ENCODE results near the gene SLC12A3. TPM values are rescaled to one million over a fixed set of nuclear protein-coding genes. Genes with fewer than 3 reads are reported as not detected.

SLC12A3 gene
- total RNA-seq, 4 donors from 2014 or later = 0.14 TPM; not detected in 3

- TF ChIP-seq POLR2A (IDR thresholded peaks at IDR 0.05) (no peak), CTCF (IDR thresholded peaks at IDR 0.05) (no peak)
- Histone ChIP-seq H3K36me3 (no peaks in the 10 kb centered on the region), H3K9me3 (no peaks in the 10 kb centered on the region), H3K4me3 (no peak overlapping the region), H3K27ac (no peak overlapping the region), H3K4me1 (no peaks in the 10 kb centered on the region), H3K27me3 (no peaks in the 10 kb centered on the region)
- intact Hi-C loops (cut with DNase I; ENCODE audit: low total_unique reads) = no loop called here
- no peak for DNase-seq
Measured at GRCh38 chr16:56876048-56876447, 11.0 kb downstream of the SLC12A3 start.

DNA sequence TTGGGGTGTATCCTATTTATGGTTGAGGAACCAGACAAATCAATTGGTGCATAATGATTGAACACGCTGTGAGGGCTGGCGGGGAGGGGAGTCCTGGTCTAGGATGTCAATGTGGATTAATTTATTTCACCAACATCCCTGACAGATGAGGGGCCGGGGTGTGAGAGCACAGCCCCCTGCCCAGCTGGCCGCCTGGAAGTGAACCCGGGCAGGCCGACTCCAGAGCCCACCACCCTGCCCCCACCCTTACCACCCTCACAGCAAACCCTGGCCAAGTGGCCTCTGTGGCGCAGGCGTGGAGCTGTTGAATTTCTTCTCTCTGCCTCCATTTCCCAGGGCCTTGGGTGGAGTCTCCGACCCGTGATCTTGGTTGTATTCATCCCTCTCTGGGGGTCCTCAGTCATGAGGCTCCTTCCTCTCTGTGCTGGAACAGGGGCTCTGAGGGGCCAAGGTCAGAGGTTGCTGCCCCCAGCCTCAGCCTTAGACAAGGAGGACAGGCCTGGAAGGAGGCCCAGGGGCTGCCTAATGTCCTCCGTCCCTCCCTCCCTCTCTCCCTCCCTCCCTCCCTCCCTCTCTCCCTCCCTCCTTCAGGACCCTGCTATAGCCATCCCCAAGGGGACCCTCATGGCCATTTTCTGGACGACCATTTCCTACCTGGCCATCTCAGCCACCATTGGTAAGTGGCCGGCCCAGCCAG, 12.6 kb downstream of the SLC12A3 start:
- no peak for DNase-seq
- Histone ChIP-seq H3K27me3 (no peaks in the 10 kb centered on the region), H3K9me3 (no peaks in the 10 kb centered on the region), H3K36me3 (no peaks in the 10 kb centered on the region), H3K27ac (no peak overlapping the region), H3K4me1 (no peaks in the 10 kb centered on the region), H3K4me3 (no peak overlapping the region)
- intact Hi-C loops (cut with DNase I; ENCODE audit: low total_unique reads) = no loop called here
- TF ChIP-seq CTCF (IDR thresholded peaks at IDR 0.05) = no peak
- no peak for TF ChIP-seq POLR2A (IDR thresholded peaks at IDR 0.05)

DNA sequence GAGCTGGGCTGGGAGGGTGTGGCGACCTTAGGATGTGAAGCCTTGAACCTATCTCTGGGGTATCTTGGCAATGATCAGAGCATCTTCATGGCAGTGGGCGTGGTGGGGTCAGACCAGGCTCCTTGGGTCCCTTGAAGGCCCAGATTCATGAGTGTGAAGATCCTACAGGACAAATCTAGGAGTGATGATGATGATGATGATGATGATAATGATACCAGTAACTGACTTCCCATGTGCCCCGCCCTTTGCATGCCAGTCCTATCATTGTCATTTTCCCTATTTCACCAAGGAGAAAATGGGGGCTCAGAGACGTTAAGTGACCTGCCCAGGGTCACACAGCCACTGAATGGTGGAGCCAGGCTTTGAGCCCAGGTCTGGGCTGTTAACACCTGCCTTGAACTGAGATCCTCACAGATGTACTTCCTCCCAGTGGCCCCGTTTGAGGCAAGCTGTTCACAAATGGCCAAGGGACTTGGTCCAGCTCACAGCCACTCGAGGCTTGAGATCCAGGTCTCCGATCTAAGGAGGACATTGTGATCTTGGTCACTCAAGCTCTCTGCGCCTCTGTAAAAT, 13.4 kb downstream of the SLC12A3 start:
- Histone ChIP-seq H3K4me1 (no peaks in the 10 kb centered on the region), H3K4me3 (no peak overlapping the region), H3K9me3 (no peaks in the 10 kb centered on the region), H3K27ac (no peak overlapping the region), H3K36me3 (no peaks in the 10 kb centered on the region), H3K27me3 (no peaks in the 10 kb centered on the region)
- intact Hi-C loops (cut with DNase I; ENCODE audit: low total_unique reads) = no loop called here
- TF ChIP-seq POLR2A (IDR thresholded peaks at IDR 0.05) = no peak
- no peak for TF ChIP-seq CTCF (IDR thresholded peaks at IDR 0.05)
- no peak for DNase-seq

DNA sequence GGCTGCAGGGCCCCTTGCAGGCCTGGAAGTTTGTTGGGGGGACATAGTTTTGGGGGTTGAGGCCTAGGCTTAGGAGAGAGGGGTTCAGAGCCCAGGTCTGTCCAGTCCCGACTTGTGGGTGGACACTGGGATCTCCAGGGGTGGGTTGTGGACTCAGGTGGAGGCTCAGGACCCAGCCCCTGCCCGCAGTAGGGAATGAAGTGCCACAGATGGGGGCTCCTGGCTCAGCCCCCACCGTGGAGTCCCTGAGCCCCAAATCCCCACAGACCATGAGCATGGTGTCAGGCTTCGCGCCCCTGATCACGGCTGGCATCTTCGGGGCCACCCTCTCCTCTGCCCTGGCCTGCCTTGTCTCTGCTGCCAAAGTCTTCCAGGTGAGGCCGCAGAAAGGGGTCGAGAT, 14.3 kb downstream of the SLC12A3 start:
- DNase-seq = no peak

More for the DNA sequence above, 14.3 kb downstream of the SLC12A3 start:
- H3K4me1 ChIP-seq = no peaks in the 10 kb centered on the region
- no peak overlapping the region for H3K27ac ChIP-seq
- no peaks in the 10 kb centered on the region for H3K36me3 ChIP-seq
- no peak overlapping the region for H3K4me3 ChIP-seq
- H3K9me3 ChIP-seq = no peaks in the 10 kb centered on the region
- intact Hi-C loops (cut with DNase I; ENCODE audit: low total_unique reads) = no loop called here
- H3K27me3 ChIP-seq = no peaks in the 10 kb centered on the region
- no peak for TF ChIP-seq POLR2A (IDR thresholded peaks at IDR 0.05)
- no peak for TF ChIP-seq CTCF (IDR thresholded peaks at IDR 0.05)
